Sigmoid colon (tissue), 7 donors: ENCODE measurements around the gene PPP6R3. TPM values are rescaled to one million over a fixed set of nuclear protein-coding genes. Genes with fewer than 3 reads are reported as not detected.
A peak's percentile ranks its signal among the peaks of the same experiment; 100 is the strongest.

ENCODE experiments used
- DNase-seq: peaks from one replicate; pipeline ENCODE4 v3.0.0-alpha.2; 2019
- H3K27ac ChIP-seq, 4 donors: fragments of 200-600 bp; sonication (generic); one replicate each; pipeline ENCODE4 v1.5.1; 2016 to 2019; ENCODE audit warnings: mild to moderate bottlenecking in 1 of 4
- H3K27me3 ChIP-seq, 3 donors: fragments of 200-600 bp; sonication (generic); one replicate each; pipeline ENCODE4 v1.5.1; 2019; ENCODE audit warnings: mild to moderate bottlenecking in 1 of 3
- H3K36me3 ChIP-seq, 4 donors: fragments of 200-600 bp; sonication (generic); one replicate each; pipeline ENCODE4 v1.5.1; 2016 to 2019
- H3K4me1 ChIP-seq, 4 donors: fragments of 200-600 bp; sonication (generic); one replicate each; pipeline ENCODE4 v1.5.1; 2017 to 2019
- H3K4me3 ChIP-seq, 4 donors: fragments of 200-600 bp; sonication (generic); one replicate each; pipeline ENCODE4 v1.5.1; 2017 to 2019; ENCODE audit warnings: mild to moderate bottlenecking in 2 of 4, moderate library complexity in 1 of 4
- H3K9me3 ChIP-seq, 4 donors: fragments of 200-600 bp in 3 of 4; sonication (generic) in 3 of 4; one replicate each; pipeline versions ENCODE4 v1.5.1 to v1.6.1; 2013 to 2019
- EP300 ChIP-seq, 4 donors: sonication (generic); formaldehyde crosslinking; IDR thresholded peaks; one replicate each; pipeline ENCODE4 v1.6.1; 2017; ENCODE audit warnings: antibody characterized with exemption in 4 of 4
- POLR2A ChIP-seq, 2 donors: fragments of 450-650 bp; IDR thresholded peaks; one replicate each; pipeline ENCODE4 v1.6.1; 2016; ENCODE audit warnings: antibody characterized with exemption in 2 of 2, mild to moderate bottlenecking in 2 of 2, moderate library complexity in 2 of 2
- POLR2AphosphoS5 ChIP-seq, 4 donors: sonication (generic); formaldehyde crosslinking; IDR thresholded peaks; one replicate each; pipeline ENCODE4 v1.6.1; 2017; ENCODE audit warnings: antibody characterized with exemption in 4 of 4
- WGBS, 2 donors: extraction: QIAGEN DNeasy Blood & Tissue Kit; methylation state at CpG; one replicate each; pipeline ENCODE4 v1.1.7; 2013; 5-methylcytosine and 5-hydroxymethylcytosine counted together
- intact Hi-C: fragments of 100-400 bp; cut with DNase I; formaldehyde crosslinking; loops from one replicate; pipeline ENCODE4 v1.15.1; 2023
- polyA plus RNA-seq, 3 donors: library from polyadenylated mRNA; stranded (reverse); fragments of 200-250 nt; gene quantifications; one replicate each; pipeline ENCODE4 v1.2.3, GENCODE V29; 2013
- total RNA-seq, 4 donors: library from RNA; depleted of rRNA; stranded (reverse); fragments of >200 nt; gene quantifications; one replicate each; pipeline ENCODE4 v1.1.0, GENCODE V29; 2016
- TF ChIP-seq, protein P1 (sequence below), 4 experiments: fragments of 450-650 bp in 3 of 4; fragments of 200-600 bp in 1 of 4; IDR thresholded peaks; one replicate each; pipeline ENCODE4 v1.5.1; 2016 to 2019; ENCODE audit warnings: antibody characterized with exemption in 4 of 4, mild to moderate bottlenecking in 3 of 4, moderate library complexity in 2 of 4
- donor health status: healthy with polysubstance abuse.
- donor health status: Bipolar disorder and iron deficiency.
- donor health status: healthy.

PPP6R3 gene
- total and polyA plus RNA-seq, 7 donors = 24.0 to 157 (median 133) TPM

- WGBS, 2 donors = 95% methylated on average over 3 of the region's 3 CpGs
- Histone ChIP-seq H3K27ac (no peak overlapping the region), H3K4me1 (no peaks in the 10 kb centered on the region), H3K9me3 (peaks cover 0 to 6% (median 1%) of the 10 kb centered on the region in 4 donors), H3K36me3 (peaks cover 11 to 96% (median 62%) of the 10 kb centered on the region in 4 donors), H3K27me3 (no peaks in the 10 kb centered on the region), H3K4me3 (no peak overlapping the region)
- no peak for DNase-seq
- intact Hi-C loops = no loop called here
- TF ChIP-seq POLR2AphosphoS5 (IDR thresholded peaks at IDR 0.05) = no peak
- no peak for TF ChIP-seq POLR2A (IDR thresholded peaks at IDR 0.05)
- no peak for TF ChIP-seq EP300 (IDR thresholded peaks at IDR 0.05)
Measured at GRCh38 chr11:68429661-68430060, 30.9 kb upstream of the PPP6R3 start.

GRCh38 chr11:68430384-68430783 is 30.2 kb upstream of the PPP6R3 start:
- Histone ChIP-seq H3K27me3 (no peaks in the 10 kb centered on the region), H3K4me1 (no peaks in the 10 kb centered on the region), H3K36me3 (peaks cover 16 to 96% (median 62%) of the 10 kb centered on the region in 4 donors), H3K9me3 (peaks cover 0 to 6% (median 1%) of the 10 kb centered on the region in 4 donors), H3K4me3 (no peak overlapping the region), H3K27ac (no peak overlapping the region)
- intact Hi-C loops = no loop called here
- TF ChIP-seq POLR2AphosphoS5 (IDR thresholded peaks at IDR 0.05) = no peak
- TF ChIP-seq, protein P1, sequence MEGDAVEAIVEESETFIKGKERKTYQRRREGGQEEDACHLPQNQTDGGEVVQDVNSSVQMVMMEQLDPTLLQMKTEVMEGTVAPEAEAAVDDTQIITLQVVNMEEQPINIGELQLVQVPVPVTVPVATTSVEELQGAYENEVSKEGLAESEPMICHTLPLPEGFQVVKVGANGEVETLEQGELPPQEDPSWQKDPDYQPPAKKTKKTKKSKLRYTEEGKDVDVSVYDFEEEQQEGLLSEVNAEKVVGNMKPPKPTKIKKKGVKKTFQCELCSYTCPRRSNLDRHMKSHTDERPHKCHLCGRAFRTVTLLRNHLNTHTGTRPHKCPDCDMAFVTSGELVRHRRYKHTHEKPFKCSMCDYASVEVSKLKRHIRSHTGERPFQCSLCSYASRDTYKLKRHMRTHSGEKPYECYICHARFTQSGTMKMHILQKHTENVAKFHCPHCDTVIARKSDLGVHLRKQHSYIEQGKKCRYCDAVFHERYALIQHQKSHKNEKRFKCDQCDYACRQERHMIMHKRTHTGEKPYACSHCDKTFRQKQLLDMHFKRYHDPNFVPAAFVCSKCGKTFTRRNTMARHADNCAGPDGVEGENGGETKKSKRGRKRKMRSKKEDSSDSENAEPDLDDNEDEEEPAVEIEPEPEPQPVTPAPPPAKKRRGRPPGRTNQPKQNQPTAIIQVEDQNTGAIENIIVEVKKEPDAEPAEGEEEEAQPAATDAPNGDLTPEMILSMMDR (IDR thresholded peaks at IDR 0.05) = no peak
- no peak for TF ChIP-seq POLR2A (IDR thresholded peaks at IDR 0.05)
- TF ChIP-seq EP300 (IDR thresholded peaks at IDR 0.05) = no peak
- no peak for DNase-seq
- 84 to 89% methylated on average over 5 of the region's 5 CpGs for WGBS, 2 donors

DNA sequence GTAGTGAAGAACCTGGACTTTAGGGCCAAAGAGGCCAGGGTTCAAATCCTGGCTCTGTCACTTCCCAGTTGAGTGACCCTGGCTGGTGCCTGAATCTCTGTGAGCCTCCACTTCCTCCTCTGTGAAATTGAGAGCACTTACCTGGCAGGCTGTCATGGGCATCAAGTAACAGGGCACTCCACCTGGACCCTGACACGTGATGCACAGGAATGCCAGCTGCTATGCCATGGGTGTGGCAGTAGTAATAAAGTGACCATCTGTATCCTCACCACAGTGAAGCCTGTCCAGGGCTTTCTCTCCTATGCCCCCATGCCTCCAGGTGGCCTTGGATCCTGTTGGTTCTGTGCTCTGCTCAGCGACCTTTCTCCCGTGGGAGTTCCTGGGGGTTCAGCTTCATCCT is 29.8 kb upstream of the PPP6R3 start:
- Histone ChIP-seq H3K4me1 (no peaks in the 10 kb centered on the region), H3K27ac (no peak overlapping the region), H3K9me3 (peaks cover 0 to 6% (median 1%) of the 10 kb centered on the region in 4 donors), H3K27me3 (no peaks in the 10 kb centered on the region), H3K36me3 (peaks cover 20 to 96% (median 61%) of the 10 kb centered on the region in 4 donors), H3K4me3 (no peak overlapping the region)
- intact Hi-C loops = no loop called here
- DNase-seq = no peak
- TF ChIP-seq EP300 (IDR thresholded peaks at IDR 0.05) = no peak
- TF ChIP-seq POLR2AphosphoS5 (IDR thresholded peaks at IDR 0.05) = peak in 1 of 4 donors; percentile 27
- 43 to 78% methylated on average over 3 of the region's 3 CpGs for WGBS, 2 donors

GRCh38 chr11:68431984-68432645 is 28.4 kb upstream of the PPP6R3 start:
- peaks cover 0 to 6% (median 1%) of the 10 kb centered on the region in 4 donors for H3K9me3 ChIP-seq
- peaks cover 30 to 96% (median 52%) of the 10 kb centered on the region in 4 donors for H3K36me3 ChIP-seq
- WGBS, 2 donors = 88 to 90% methylated on average over 24 of the region's 24 CpGs
- H3K27me3 ChIP-seq = no peaks in the 10 kb centered on the region
- TF ChIP-seq, protein P1 (IDR thresholded peaks at IDR 0.05) = no peak
- no peak for TF ChIP-seq POLR2A (IDR thresholded peaks at IDR 0.05)
- TF ChIP-seq EP300 (IDR thresholded peaks at IDR 0.05) = no peak
- TF ChIP-seq POLR2AphosphoS5 (IDR thresholded peaks at IDR 0.05) = no peak
- no peak overlapping the region for H3K4me3 ChIP-seq
- intact Hi-C loops = no loop called here
- DNase-seq = no peak
- peaks cover 0 to 5% (median 2%) of the 10 kb centered on the region in 4 donors for H3K4me1 ChIP-seq
- H3K27ac ChIP-seq = no peak overlapping the region

- peaks cover 30 to 98% (median 56%) of the 10 kb centered on the region in 4 donors for H3K36me3 ChIP-seq
- H3K4me1 ChIP-seq = peaks cover 0 to 12% (median 4%) of the 10 kb centered on the region in 4 donors
- intact Hi-C loops = no loop called here
- H3K27me3 ChIP-seq = no peaks in the 10 kb centered on the region
- TF ChIP-seq EP300 (IDR thresholded peaks at IDR 0.05) (no peak), POLR2A (IDR thresholded peaks at IDR 0.05) (no peak), POLR2AphosphoS5 (IDR thresholded peaks at IDR 0.05) (no peak)
- TF ChIP-seq, protein P1 (IDR thresholded peaks at IDR 0.05) = no peak
- peaks cover 0 to 6% (median 1%) of the 10 kb centered on the region in 4 donors for H3K9me3 ChIP-seq
- H3K27ac ChIP-seq = no peak overlapping the region
- 91 to 92% methylated on average over 17 of the region's 17 CpGs for WGBS, 2 donors
- no peak for DNase-seq
- H3K4me3 ChIP-seq = no peak overlapping the region
Measured at GRCh38 chr11:68432874-68433273, 27.7 kb upstream of the PPP6R3 start.
